Left forelimb (tissue), 1 donor: ENCODE measurements around the gene RFTN1.

Experiments
- DNase-seq: peaks from one replicate; pipeline ENCODE4 v3.0.0-alpha.2; 2018; ENCODE audit warnings: low spot score

RFTN1 gene

GRCh38 chr3:16378415-16378814 lies 135.1 kb downstream of the RFTN1 start:
- DNase-seq, result no peak

- no peak for DNase-seq
Observed at GRCh38 chr3:16377847-16378302, 135.6 kb downstream of the RFTN1 start.

DNA sequence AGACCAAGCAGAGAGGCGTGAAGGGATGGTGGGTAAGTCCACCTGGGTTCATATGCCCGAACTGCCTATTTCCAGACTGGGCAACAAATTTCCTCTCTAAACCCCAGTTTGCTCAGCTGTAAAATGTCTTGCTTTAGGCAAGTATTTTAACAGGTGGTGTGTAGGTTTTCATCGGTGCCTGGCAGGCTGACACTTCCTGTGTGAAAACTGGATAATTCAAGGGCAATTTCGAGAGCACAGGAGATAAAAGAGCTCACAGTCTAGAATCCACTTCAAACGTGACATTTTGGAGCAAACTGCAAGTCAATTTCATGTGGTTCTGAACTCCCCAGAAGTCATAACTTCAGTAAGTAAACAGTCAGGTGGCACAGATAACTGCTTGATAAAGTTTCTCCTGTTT lies 136.3 kb downstream of the RFTN1 start:
- no peak for DNase-seq

GRCh38 chr3:16375891-16376290 lies 137.6 kb downstream of the RFTN1 start:
- no peak for DNase-seq

DNA sequence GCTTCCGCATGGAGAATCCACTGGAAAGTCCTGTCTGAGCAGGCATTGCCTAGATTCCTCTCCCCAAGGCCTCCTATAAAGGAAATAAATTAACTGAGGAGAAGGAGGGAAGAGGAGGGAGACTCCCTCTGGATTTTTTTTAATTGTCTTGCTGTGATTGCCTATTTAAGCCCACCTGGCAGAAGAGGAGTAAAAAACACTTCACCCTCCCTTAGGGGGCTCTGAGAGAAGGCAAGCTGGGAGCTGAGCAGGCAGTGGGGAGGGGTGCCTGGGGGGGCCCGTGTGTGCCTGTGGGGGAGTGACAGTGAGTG lies 138.6 kb downstream of the RFTN1 start:
- DNase-seq, result no peak

- DNase-seq, result no peak
Observed at GRCh38 chr3:16374047-16374934, 139.2 kb downstream of the RFTN1 start.

- DNase-seq, result no peak
Observed at GRCh38 chr3:16373341-16373946, 140.1 kb downstream of the RFTN1 start.

DNA sequence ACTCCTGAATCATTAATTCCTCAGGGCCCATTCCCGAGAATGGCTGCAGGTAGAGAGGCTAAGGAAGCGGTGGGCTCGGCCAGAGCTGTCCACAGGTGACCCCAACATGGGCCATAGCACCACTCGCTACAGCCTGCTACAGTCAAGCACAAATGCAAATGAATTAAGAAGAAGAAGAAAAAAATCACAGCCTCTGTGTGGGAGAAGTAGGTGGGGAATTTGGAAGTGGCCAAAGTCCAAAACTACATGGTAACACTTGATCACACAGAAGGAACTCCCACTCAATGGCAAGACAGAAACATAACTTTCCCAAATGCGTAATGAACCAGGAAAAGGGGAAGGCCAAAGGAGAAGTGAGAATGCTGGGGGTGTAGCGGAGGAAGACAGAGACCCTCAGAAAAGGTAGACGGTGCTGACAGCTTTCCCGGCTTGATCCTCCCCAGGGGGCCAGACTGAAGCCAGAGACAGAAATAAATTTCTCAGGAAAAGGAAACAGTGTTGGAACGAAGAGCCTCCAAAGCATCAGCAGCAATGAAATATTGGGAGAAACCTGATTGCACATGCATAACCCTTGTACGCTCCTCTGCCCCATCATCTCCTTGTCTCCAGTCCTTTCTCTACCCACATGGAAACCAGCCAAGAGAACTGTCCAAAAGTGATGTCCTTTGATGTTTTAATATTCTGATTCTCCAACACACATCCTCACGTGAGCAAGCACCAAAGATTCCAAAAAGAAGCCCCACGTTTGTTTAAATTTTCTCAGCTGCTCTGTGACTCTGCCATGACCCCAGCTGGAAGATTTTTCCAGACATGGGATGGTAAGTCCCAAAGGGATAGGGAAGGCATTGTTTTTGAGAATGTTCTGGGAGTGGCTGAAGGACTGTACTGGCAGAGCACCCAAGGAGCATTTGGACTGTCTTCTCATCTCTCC lies 140.9 kb downstream of the RFTN1 start:
- no peak for DNase-seq

DNA sequence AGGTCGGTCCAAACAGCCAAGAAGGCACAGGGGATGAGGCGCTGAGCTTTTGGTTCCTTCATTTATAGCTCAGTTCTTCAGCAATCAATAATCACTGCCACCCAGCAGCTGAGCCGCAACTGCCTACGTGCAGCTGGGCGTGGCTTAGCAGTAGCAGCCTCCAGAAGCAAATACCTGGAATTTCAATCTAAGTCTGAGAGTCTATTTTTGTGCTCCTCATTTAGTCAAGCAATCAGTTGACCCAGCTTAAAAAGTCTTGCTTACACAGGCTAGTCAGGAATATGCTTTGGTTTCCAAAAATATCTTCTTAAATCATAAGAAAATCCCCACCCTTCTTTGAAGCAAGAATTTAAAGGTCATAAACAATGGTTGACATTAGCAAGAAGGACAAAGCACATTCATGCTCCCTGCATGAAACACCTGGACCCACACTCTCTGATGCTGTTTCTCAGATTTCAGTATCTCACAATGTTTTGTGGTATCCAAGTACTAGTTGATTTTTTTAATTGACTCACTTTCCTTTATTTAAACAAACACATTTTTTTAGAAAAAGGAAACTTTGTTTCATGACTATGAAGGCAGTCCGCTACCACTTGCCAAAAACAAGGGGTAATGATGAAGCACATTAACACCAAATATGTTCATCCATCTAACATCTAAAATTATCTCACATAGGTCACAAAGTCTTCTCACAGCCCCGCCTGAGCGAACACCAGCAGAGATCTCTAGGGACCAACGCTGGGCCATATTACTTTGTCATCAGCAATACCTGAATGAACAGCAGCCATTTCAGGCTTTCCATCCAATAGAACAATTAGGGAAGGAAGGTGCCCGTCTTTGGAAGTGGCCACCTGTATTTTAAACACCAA lies 142.4 kb downstream of the RFTN1 start:
- DNase-seq, result no peak

- DNase-seq, result no peak
Observed at GRCh38 chr3:16370503-16370871, 143.0 kb downstream of the RFTN1 start.

- no peak for DNase-seq
Observed at GRCh38 chr3:16369885-16370284, 143.6 kb downstream of the RFTN1 start.

GRCh38 chr3:16369276-16369675 lies 144.2 kb downstream of the RFTN1 start:
- no peak for DNase-seq

DNA sequence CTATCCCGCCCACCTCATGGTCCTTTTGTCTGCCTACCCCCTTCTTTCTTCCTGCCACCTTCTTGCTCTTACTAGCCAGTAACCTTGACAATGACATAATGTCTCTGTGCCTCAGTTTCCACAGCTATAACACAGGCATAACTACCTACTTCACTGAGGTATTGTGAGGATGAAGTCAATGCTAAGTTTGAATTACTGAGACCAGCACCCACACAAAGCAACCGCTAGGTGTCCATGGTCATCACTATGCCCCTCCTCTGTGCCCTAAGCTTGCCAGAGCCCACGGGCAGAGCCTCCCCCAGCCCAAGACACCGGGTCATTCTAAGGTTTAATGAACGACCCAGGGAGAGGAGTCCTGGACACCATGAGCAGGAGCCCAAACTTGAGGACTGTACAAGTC lies 146.9 kb downstream of the RFTN1 start:
- no peak for DNase-seq

DNA sequence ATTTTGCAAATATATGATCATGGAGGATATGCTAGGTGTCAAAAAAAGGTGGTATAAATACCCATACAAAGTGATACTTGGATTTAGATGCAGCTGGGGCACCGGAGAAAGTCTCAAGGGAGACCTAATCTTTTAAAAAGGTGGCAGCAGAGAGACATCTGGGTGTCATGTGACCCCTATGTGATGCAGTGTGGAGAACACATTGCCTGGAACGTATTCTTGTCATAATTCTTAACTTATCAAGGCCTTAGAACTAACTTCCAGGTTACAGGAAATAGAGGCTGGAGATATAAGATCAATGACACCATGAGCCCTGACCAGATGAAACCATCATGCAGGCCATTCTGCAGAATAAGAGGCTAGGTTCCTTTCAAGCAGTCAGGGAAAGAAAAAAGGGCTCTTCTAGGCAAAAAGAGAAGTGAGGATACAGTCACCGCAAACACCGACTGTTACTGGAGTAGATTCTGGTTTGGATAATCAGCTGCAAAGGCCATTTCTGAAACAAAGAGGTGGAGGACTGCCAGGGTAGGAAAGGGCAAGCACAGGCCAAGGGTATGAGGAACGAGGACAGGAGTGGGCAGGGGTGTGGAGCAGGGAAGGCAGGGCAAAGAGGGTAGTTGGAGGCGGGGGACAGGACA lies 147.9 kb downstream of the RFTN1 start:
- no peak for DNase-seq

- DNase-seq, result no peak
Observed at GRCh38 chr3:16364963-16365362, 148.5 kb downstream of the RFTN1 start.

- DNase-seq, result no peak
Observed at GRCh38 chr3:16364323-16364722, 149.2 kb downstream of the RFTN1 start.

- DNase-seq, result no peak
Observed at GRCh38 chr3:16363636-16364035, 149.9 kb downstream of the RFTN1 start.

DNA sequence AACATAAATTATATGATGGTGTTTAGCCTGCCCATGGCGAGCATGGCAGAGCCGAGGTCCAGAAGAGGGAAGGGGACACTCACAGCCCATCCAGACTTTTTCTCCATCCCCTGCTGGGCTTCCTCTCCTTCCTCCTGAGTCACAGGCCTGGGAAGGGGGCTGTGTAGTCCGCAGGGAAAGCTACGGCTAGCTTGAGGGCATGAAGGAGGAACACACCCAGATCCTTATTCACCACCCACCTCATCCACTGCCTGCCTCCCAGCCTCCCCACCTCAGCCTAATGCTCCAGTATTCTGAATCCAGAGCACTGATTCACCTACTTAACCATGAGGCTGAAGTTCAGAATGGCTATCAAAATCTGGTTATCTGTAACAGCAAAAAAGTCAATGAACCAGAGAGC lies 150.7 kb downstream of the RFTN1 start:
- no peak for DNase-seq

- DNase-seq, result no peak
Observed at GRCh38 chr3:16361087-16361486, 152.4 kb downstream of the RFTN1 start.

DNA sequence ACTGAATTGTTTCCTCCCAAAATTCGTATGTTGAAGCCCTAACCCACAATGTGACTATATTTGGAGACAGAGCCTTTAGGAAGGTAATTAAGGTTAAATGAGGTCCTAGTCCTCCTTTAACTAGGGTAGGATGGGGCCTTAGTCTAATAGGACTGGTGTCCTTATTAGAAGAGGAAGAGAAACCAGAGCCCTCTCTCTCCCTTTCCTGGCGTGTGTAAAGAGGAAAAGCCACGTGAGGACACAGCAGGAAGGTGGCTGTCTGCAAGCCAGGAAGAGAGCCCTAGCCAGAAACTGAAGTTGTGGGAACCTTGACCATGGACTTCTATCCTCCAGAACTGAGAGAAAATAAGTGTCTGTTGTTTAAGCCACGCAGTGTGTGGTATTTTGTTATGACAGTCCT lies 154.2 kb downstream of the RFTN1 start:
- no peak for DNase-seq

GRCh38 chr3:16358336-16358735 lies 155.2 kb downstream of the RFTN1 start:
- DNase-seq, result no peak
